ENCODE data around the gene GSG1L.

DNA sequence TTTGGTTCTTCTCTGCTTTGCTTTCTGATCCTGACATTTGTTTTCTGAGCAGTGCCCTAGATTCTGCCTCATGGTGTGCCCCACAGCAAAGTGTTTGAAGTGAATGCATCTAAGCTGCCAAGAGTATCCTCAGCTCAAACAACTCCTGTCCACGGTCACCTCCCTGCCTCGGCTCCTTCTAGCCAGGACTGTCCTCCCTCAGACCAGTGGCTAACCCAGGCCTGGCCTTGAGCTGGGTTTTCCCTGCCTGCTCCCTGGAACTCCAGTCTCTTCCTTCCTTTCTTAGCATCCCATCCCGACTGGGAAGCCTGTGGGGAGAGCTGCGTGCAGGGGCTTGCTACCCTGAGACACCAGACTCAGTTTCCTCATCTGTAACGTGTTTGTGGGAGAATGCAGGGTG lies 256.5 kb downstream of the GSG1L start:
- no peak for TF ChIP-seq POU2F2 (IDR thresholded peaks at IDR 0.05; ENCODE audit: low read depth, low read length)
- TF ChIP-seq TAF1 (IDR thresholded peaks at IDR 0.05; ENCODE audit: low read depth, low read length): no peak
- no peak for TF ChIP-seq POLR2A (IDR thresholded peaks at IDR 0.05; ENCODE audit: low read depth, low read length)
- no peak for TF ChIP-seq POLR2AphosphoS5 (IDR thresholded peaks at IDR 0.05; ENCODE audit: low read depth, low read length)
- TF ChIP-seq SPI1 (IDR thresholded peaks at IDR 0.05; ENCODE audit: low read depth, low read length): no peak
